IMR-90 (cell line): ENCODE measurements around the gene ADGRB3. TPM values are rescaled to one million over a fixed set of nuclear protein-coding genes. Genes with fewer than 3 reads are reported as not detected.

Experiments
- ATAC-seq: fragments of 200-7000 bp; cut with Tn5 transposase; 2 replicates; pipeline ENCODE4 v1.9.1; 2020; ENCODE audit warnings: low read depth, mild to moderate bottlenecking, moderate library complexity
- BruUV-seq: library from RNA; stranded (reverse); fragments of 400-500 nt; replicated peaks from 2 replicates; lab custom pipeline; 2021; lab: Mats Ljungman, UMichigan
- CTCF ChIA-PET: fragments of 300-600 bp; formaldehyde crosslinking; extraction: SDS; loops from one replicate; lab custom pipeline; 2021; ENCODE audit warnings: antibody characterized with exemption; lab: Yijun Ruan, JAX
- POLR2A ChIA-PET: fragments of 300-600 bp; sonication (Branson Sonifier 250); formaldehyde crosslinking; loops from one replicate; lab custom pipeline; 2022; ENCODE audit warnings: antibody characterized with exemption; ENCODE audit not compliant: unreplicated experiment; lab: Charles Lee
- DNase-seq: peaks from one replicate; pipeline ENCODE4 v3.0.0; 2013
- H2AFZ ChIP-seq: replicated peaks from 2 replicates; pipeline ENCODE3; 2013; ENCODE audit warnings: low read length, mild to moderate bottlenecking; ENCODE audit not compliant: poor library complexity
- H2AK5ac ChIP-seq: 2 replicates; pipeline ENCODE4 v1.6.1; 2013; ENCODE audit warnings: low read depth, low read length, inconsistent platforms
- H2AK9ac ChIP-seq: replicated peaks from 2 replicates; pipeline ENCODE3; 2013; ENCODE audit warnings: mild to moderate bottlenecking, low read depth, low read length, moderate library complexity; ENCODE audit not compliant: poor library complexity
- H2BK120ac ChIP-seq: 2 replicates; pipeline ENCODE4 v1.6.1; 2013; ENCODE audit warnings: low read depth, low read length, inconsistent platforms
- H2BK15ac ChIP-seq: 3 replicates; pipeline ENCODE4 v1.6.1; 2013; ENCODE audit warnings: low read depth, low read length, inconsistent platforms
- H2BK20ac ChIP-seq: 2 replicates; pipeline ENCODE4 v1.6.1; 2013; ENCODE audit warnings: low read depth, mild to moderate bottlenecking, inconsistent platforms, low read length, moderate library complexity
- H2BK5ac ChIP-seq: 2 replicates; pipeline ENCODE4 v1.6.1; 2013; ENCODE audit warnings: mild to moderate bottlenecking, low read depth, low read length, inconsistent platforms; ENCODE audit not compliant: poor library complexity, severe bottlenecking
- H3K14ac ChIP-seq: replicated peaks from 2 replicates; pipeline ENCODE4 v1.6.1; 2013; ENCODE audit warnings: low read depth, low read length, inconsistent platforms
- H3K18ac ChIP-seq: 2 replicates; pipeline ENCODE4 v1.6.1; 2013; ENCODE audit warnings: low read depth, low read length, control low read depth
- H3K23ac ChIP-seq: 2 replicates; pipeline ENCODE4 v1.6.1; 2013; ENCODE audit warnings: low read depth, low read length, inconsistent platforms
- H3K27ac ChIP-seq: 2 replicates; pipeline ENCODE4 v1.5.1; 2013; ENCODE audit warnings: mild to moderate bottlenecking, control low read depth, low read length; ENCODE audit not compliant: insufficient read depth
- H3K27me3 ChIP-seq: 2 replicates; pipeline ENCODE4 v1.6.1; 2013; ENCODE audit warnings: low read length; ENCODE audit not compliant: control insufficient read depth, insufficient read depth
- H3K36me3 ChIP-seq: 2 replicates; pipeline ENCODE4 v1.6.1; 2013; ENCODE audit warnings: low read length, mixed read lengths; ENCODE audit not compliant: control insufficient read depth, insufficient read depth
- H3K4ac ChIP-seq: 2 replicates; pipeline ENCODE4 v1.6.1; 2013; ENCODE audit warnings: low read depth, low read length, inconsistent platforms
- H3K4me1 ChIP-seq: 2 replicates; pipeline ENCODE4 v1.6.1; 2013; ENCODE audit warnings: low read length, mixed read lengths; ENCODE audit not compliant: control insufficient read depth, insufficient read depth
- H3K4me2 ChIP-seq: 2 replicates; pipeline ENCODE4 v1.6.1; 2013; ENCODE audit warnings: low read depth, mild to moderate bottlenecking, control low read depth, low read length, moderate library complexity
- H3K4me3 ChIP-seq: 2 replicates; pipeline ENCODE4 v1.5.1; 2013; ENCODE audit warnings: low read depth, mild to moderate bottlenecking, control low read depth, low read length, moderate library complexity; ENCODE audit not compliant: insufficient read depth
- H3K56ac ChIP-seq: 2 replicates; pipeline ENCODE4 v1.6.1; 2013; ENCODE audit warnings: low read length, inconsistent platforms; ENCODE audit not compliant: insufficient read depth; ENCODE audit errors: extremely low read depth
- H3K79me1 ChIP-seq, 2 experiments: 2 replicates each; pipeline ENCODE4 v1.6.1; 2013; ENCODE audit warnings: low read length in 2 of 2, inconsistent platforms in 1 of 2, low read depth in 1 of 2
- H3K9ac ChIP-seq: 2 replicates; pipeline ENCODE4 v1.6.1; 2013; ENCODE audit warnings: low read depth, low read length, control low read depth
- H3K9me1 ChIP-seq: 2 replicates; pipeline ENCODE4 v1.6.1; 2013; ENCODE audit warnings: low read length, inconsistent platforms; ENCODE audit not compliant: insufficient read depth
- H3K9me3 ChIP-seq: 2 replicates; pipeline ENCODE4 v1.6.1; 2013; ENCODE audit warnings: low read length; ENCODE audit not compliant: control insufficient read depth, insufficient read depth
- H4K20me1 ChIP-seq: 2 replicates; pipeline ENCODE4 v1.6.1; 2013; ENCODE audit warnings: low read length, inconsistent platforms; ENCODE audit not compliant: insufficient read depth
- H4K5ac ChIP-seq: 2 replicates; pipeline ENCODE4 v1.6.1; 2013; ENCODE audit warnings: mild to moderate bottlenecking, low read depth, low read length, control low read depth
- H4K8ac ChIP-seq, 2 experiments: 2 replicates each; pipeline ENCODE4 v1.6.1; 2013; ENCODE audit warnings: low read depth in 2 of 2, low read length in 2 of 2, control low read depth in 1 of 2, inconsistent platforms in 1 of 2
- H4K91ac ChIP-seq: 2 replicates; pipeline ENCODE4 v1.6.1; 2013; ENCODE audit warnings: low read depth, low read length, inconsistent platforms; ENCODE audit not compliant: insufficient read depth
- BHLHE40 ChIP-seq: fragments of 150-350 bp; IDR thresholded peaks from 2 replicates; pipeline ENCODE4 v1.6.1; 2016; ENCODE audit warnings: mild to moderate bottlenecking, low read depth, low read length
- CEBPB ChIP-seq: IDR thresholded peaks from 2 replicates; pipeline ENCODE4 v1.6.1; 2012; ENCODE audit warnings: low read depth, low read length, improper control_type of control experiment
- CHD1 ChIP-seq: IDR thresholded peaks from 2 replicates; pipeline ENCODE4 v1.6.1; 2012; ENCODE audit warnings: low read depth, low read length, improper control_type of control experiment
- FOS ChIP-seq: fragments of 150-350 bp; IDR thresholded peaks from 2 replicates; pipeline ENCODE4 v1.6.1; 2016; ENCODE audit warnings: low read depth, low read length
- MAFK ChIP-seq: IDR thresholded peaks from 2 replicates; pipeline ENCODE4 v1.6.1; 2012; ENCODE audit warnings: low read depth, low read length, improper control_type of control experiment
- MAZ ChIP-seq: IDR thresholded peaks from 2 replicates; pipeline ENCODE4 v1.6.1; 2012; ENCODE audit warnings: low read depth, mild to moderate bottlenecking, low read length, improper control_type of control experiment, moderate library complexity, borderline replicate concordance
- MXI1 ChIP-seq: IDR thresholded peaks from 2 replicates; pipeline ENCODE4 v1.6.1; 2012; ENCODE audit warnings: low read depth, mild to moderate bottlenecking, low read length, moderate library complexity, borderline replicate concordance
- POLR2A ChIP-seq: IDR thresholded peaks from 2 replicates; pipeline ENCODE4 v1.6.1; 2012; ENCODE audit warnings: mild to moderate bottlenecking, low read depth, low read length
- RCOR1 ChIP-seq: IDR thresholded peaks from 2 replicates; pipeline ENCODE4 v1.6.1; 2012; ENCODE audit warnings: mild to moderate bottlenecking, low read length, improper control_type of control experiment; ENCODE audit not compliant: insufficient replicate concordance
- RFX5 ChIP-seq: IDR thresholded peaks from 2 replicates; pipeline ENCODE4 v1.8.0; 2012; ENCODE audit warnings: low read depth, mild to moderate bottlenecking, low read length, moderate library complexity
- SMC3 ChIP-seq: fragments of 150-350 bp; IDR thresholded peaks from 2 replicates; pipeline ENCODE4 v1.6.1; 2016; ENCODE audit warnings: low read depth, mild to moderate bottlenecking, antibody characterized with exemption, low read length, moderate library complexity
- dilution Hi-C: fragments of 300-500 bp; cut with HindIII; formaldehyde crosslinking; loops from one replicate; pipeline ENCODE4 v1.14.3; 2018; ENCODE audit warnings: low sequenced_read_pairs; ENCODE audit not compliant: unreplicated experiment
- in situ Hi-C: fragments of 300-500 bp; cut with MboI; formaldehyde crosslinking; loops from 3 replicates; pipeline ENCODE4 v1.14.3; 2019; ENCODE audit warnings: low sequenced_read_pairs, inconsistent platforms, mixed read lengths
- intact Hi-C: fragments of 100-400 bp; cut with micrococcal nuclease; formaldehyde crosslinking; loops from 2 replicates; pipeline ENCODE4 v1.10.0; 2022
- polyA plus RNA-seq, 3 experiments: library from polyadenylated mRNA; depleted of rRNA; stranded (reverse); fragments of >200 nt; gene quantifications; 2 replicates each; pipeline ENCODE4 v1.2.3, GENCODE V29; 2012; ENCODE audit warnings: low replicate concordance in 1 of 3
- total RNA-seq: library from RNA; depleted of rRNA; stranded (reverse); fragments of >200 nt; gene quantifications from 2 replicates; pipeline ENCODE4 v1.2.3, GENCODE V29; 2012
- TF ChIP-seq, protein P1 (sequence below): fragments of 150-350 bp; IDR thresholded peaks from 2 replicates; pipeline ENCODE4 v1.6.1; 2016; ENCODE audit warnings: low read depth, mild to moderate bottlenecking, low read length, moderate library complexity, borderline replicate concordance
- TF ChIP-seq, protein P2 (sequence below): conservative IDR thresholded peaks from 2 replicates; pipeline ENCODE4 v1.5.1; 2012; ENCODE audit warnings: mild to moderate bottlenecking, low read depth, low read length, improper control_type of control experiment
- TF ChIP-seq, protein P3 (sequence below): fragments of 150-350 bp; IDR thresholded peaks from 2 replicates; pipeline ENCODE4 v1.6.1; 2017; ENCODE audit warnings: mild to moderate bottlenecking, antibody characterized with exemption, low read length, low read depth

ADGRB3 gene
- total and polyA plus RNA-seq, 2 of the 4 experiments (the other 2 are of a cell fraction) = not detected

DNA sequence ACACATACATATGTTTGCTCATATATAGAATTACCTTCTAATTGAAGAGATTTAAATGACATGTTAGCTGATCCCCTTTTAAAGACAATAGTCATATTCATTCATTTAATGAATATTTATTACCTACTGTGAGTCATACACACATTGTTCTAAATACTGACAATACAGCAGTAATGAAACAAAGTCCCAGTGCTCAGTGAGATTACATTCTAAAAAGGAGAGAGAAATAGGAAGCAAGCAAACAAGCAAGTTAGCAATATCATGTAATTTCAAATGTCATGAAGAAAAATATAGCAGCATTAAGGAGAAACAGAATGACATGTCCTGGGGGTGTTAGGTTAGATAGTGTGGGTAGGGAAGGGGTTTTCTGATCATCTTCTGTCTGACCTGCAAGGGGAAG, 136.3 kb downstream of the ADGRB3 start:
- in situ Hi-C loops = no loop called here
- Histone ChIP-seq H3K79me1 (no peaks in the 10 kb centered on the region), H3K9ac (no peak overlapping the region), H3K4me2 (no peak overlapping the region), H2BK5ac (no peak overlapping the region), H2AK5ac (no peak overlapping the region), H3K4me1 (no peaks in the 10 kb centered on the region), H2AFZ (no peak overlapping the region), H3K36me3 (no peaks in the 10 kb centered on the region), H3K9me1 (no peaks in the 10 kb centered on the region), H3K14ac (no peak overlapping the region), H2BK120ac (no peak overlapping the region), H4K5ac (no peak overlapping the region), H4K8ac (no peak overlapping the region), H3K4ac (no peak overlapping the region), H2AK9ac (no peak overlapping the region), H4K91ac (no peak overlapping the region), H3K18ac (no peak overlapping the region), H3K4me3 (no peak overlapping the region), H3K27ac (no peak overlapping the region), H3K23ac (no peak overlapping the region), H4K20me1 (no peaks in the 10 kb centered on the region), H3K56ac (no peak overlapping the region), H2BK20ac (no peak overlapping the region), H2BK15ac (no peak overlapping the region), H3K9me3 (no peaks in the 10 kb centered on the region), H3K27me3 (no peaks in the 10 kb centered on the region)
- intact Hi-C loops = no loop called here
- ChIA-PET POLR2A (no interaction called here), CTCF (no interaction called here)
- ATAC-seq (no peak), DNase-seq (no peak)
- TF ChIP-seq BHLHE40 = no peak
- no peak for TF ChIP-seq RFX5
- no peak for TF ChIP-seq RCOR1
- TF ChIP-seq MAFK = no peak
- TF ChIP-seq, protein P1, sequence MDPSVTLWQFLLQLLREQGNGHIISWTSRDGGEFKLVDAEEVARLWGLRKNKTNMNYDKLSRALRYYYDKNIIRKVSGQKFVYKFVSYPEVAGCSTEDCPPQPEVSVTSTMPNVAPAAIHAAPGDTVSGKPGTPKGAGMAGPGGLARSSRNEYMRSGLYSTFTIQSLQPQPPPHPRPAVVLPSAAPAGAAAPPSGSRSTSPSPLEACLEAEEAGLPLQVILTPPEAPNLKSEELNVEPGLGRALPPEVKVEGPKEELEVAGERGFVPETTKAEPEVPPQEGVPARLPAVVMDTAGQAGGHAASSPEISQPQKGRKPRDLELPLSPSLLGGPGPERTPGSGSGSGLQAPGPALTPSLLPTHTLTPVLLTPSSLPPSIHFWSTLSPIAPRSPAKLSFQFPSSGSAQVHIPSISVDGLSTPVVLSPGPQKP = no peak
- TF ChIP-seq POLR2A = no peak
- no peak for TF ChIP-seq CEBPB
- TF ChIP-seq FOS = no peak
- TF ChIP-seq SMC3 = no peak
- TF ChIP-seq CHD1 = no peak
- TF ChIP-seq, protein P2, sequence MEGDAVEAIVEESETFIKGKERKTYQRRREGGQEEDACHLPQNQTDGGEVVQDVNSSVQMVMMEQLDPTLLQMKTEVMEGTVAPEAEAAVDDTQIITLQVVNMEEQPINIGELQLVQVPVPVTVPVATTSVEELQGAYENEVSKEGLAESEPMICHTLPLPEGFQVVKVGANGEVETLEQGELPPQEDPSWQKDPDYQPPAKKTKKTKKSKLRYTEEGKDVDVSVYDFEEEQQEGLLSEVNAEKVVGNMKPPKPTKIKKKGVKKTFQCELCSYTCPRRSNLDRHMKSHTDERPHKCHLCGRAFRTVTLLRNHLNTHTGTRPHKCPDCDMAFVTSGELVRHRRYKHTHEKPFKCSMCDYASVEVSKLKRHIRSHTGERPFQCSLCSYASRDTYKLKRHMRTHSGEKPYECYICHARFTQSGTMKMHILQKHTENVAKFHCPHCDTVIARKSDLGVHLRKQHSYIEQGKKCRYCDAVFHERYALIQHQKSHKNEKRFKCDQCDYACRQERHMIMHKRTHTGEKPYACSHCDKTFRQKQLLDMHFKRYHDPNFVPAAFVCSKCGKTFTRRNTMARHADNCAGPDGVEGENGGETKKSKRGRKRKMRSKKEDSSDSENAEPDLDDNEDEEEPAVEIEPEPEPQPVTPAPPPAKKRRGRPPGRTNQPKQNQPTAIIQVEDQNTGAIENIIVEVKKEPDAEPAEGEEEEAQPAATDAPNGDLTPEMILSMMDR = no peak
- no peak for TF ChIP-seq MAZ
- TF ChIP-seq, protein P3, sequence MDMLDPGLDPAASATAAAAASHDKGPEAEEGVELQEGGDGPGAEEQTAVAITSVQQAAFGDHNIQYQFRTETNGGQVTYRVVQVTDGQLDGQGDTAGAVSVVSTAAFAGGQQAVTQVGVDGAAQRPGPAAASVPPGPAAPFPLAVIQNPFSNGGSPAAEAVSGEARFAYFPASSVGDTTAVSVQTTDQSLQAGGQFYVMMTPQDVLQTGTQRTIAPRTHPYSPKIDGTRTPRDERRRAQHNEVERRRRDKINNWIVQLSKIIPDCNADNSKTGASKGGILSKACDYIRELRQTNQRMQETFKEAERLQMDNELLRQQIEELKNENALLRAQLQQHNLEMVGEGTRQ = no peak
- no peak for TF ChIP-seq MXI1
- BruUV-seq = no TSS peak
- dilution Hi-C loops = no loop called here
